Measurements from ENCODE around the gene TNRC6C.

TNRC6C gene

GRCh38 chr17:78120971-78121800 lies 162.7 kb downstream of the TNRC6C start:
- H3K4me3 ChIP-seq (ENCODE audit: low read depth, low read length), result peak overlapping the region; percentile 41
- no peak for TF ChIP-seq CTCF (IDR thresholded peaks at IDR 0.05; ENCODE audit: borderline replicate concordance, insufficient read depth, low read depth, low read length)

DNA sequence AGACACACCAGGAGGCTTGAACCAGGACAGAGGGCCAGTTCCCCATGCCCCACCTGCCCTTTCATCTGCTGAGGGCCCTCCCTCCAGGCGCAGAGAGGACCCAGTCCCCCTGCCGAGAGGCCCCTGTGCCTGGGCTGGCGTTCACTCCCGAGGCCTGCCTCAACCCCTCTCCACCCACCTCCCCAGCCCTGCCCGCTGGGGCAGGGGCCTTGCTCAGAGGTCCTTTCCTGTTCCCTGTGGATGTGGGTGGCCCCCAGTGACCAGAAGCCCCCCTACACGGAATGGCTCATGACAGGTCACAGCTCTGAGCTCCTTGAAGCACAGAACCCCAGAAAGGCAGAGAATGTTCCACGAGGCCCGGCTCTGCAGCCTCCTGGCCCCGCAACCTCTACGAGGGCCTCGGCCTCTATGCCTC lies 163.3 kb downstream of the TNRC6C start:
- peak overlapping the region; percentile 41 for H3K4me3 ChIP-seq (ENCODE audit: low read depth, low read length)
- TF ChIP-seq CTCF (IDR thresholded peaks at IDR 0.05; ENCODE audit: borderline replicate concordance, insufficient read depth, low read depth, low read length), result no peak

DNA sequence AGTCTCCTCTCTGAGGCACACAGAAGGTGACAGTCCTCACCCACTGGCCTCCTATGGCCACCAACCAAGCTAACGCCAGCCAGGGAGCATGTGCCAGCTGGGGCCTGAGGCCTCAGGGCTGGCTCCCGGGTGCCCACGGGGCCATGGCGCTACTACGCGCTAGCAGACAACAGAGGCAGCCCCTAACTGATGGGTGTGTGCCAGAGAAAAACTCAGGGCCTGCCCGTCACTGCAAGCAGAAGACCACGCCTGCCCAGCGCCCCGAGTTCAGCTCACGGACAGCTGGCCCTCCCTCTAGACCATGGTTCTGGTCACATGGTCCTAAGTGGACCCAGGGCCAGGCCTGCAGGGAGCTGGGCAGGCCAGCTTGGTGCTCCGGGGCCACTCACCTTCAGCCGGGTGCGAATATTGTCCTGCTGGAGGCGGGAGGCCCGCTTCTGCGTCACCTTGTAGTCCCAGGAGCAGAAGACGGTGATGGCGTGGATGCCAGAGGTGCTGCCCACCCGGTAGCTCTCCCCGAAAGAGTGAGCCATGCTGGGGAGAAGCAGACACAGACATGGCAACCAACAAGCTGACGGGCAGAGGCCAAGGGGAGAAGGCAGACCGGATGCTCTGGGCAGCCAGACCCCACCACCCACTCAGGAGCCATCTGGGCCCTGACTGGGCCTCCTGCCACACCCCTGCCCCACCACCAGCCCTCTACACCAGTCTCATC lies 163.9 kb downstream of the TNRC6C start:
- peak overlapping the region; percentile 41 for H3K4me3 ChIP-seq (ENCODE audit: low read depth, low read length)
- no peak for TF ChIP-seq CTCF (IDR thresholded peaks at IDR 0.05; ENCODE audit: borderline replicate concordance, insufficient read depth, low read depth, low read length)

DNA sequence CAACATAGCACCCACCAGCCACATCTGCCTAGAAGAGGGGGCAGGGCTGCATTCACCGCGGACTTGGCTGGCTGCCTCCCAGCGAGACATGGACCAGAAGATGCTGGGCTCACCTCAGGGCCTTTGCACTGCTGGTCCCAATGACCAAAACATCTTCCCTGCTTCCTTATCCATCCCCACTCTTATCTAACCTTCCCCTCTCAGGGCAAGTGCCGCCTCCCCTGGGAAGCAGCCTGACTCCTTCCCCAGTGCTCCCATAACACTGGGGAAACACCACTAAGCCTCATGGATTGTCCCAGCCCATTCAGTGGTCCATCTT lies 164.4 kb downstream of the TNRC6C start:
- no peak for TF ChIP-seq CTCF (IDR thresholded peaks at IDR 0.05; ENCODE audit: borderline replicate concordance, insufficient read depth, low read depth, low read length)
- no peak overlapping the region for H3K4me3 ChIP-seq (ENCODE audit: low read depth, low read length)

DNA sequence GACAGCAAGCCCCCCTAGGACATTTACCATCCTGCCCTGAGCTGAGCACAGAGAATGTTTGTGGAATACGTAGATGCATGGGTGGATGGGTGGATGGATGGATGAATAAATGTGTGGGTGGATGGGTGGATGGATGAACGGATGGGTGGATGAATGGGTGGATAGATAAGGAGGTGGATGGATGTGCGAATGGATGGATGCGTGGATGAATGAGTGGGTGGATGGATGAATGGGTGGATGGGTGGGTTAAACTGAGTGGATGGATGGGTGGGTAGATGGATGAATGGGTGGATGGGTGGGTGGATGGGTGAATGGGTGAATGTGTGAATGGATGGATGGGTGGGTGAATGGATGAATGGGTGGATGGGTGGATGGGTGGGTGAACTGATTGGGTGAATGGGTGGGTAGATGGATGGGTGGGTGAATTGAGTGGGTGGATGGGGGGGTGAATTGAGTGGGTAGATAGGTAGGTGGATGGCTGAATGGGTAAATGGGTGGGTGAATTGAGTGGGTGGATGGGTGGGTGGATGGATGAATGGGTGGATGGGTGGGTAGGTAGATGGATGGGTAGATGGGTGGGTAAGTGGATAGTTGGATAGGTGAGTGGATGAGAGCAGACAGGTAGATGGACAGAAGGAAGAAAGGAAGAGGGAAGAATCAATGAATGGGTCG lies 164.9 kb downstream of the TNRC6C start:
- no peak overlapping the region for H3K4me3 ChIP-seq (ENCODE audit: low read depth, low read length)
- no peak for TF ChIP-seq CTCF (IDR thresholded peaks at IDR 0.05; ENCODE audit: borderline replicate concordance, insufficient read depth, low read depth, low read length)

DNA sequence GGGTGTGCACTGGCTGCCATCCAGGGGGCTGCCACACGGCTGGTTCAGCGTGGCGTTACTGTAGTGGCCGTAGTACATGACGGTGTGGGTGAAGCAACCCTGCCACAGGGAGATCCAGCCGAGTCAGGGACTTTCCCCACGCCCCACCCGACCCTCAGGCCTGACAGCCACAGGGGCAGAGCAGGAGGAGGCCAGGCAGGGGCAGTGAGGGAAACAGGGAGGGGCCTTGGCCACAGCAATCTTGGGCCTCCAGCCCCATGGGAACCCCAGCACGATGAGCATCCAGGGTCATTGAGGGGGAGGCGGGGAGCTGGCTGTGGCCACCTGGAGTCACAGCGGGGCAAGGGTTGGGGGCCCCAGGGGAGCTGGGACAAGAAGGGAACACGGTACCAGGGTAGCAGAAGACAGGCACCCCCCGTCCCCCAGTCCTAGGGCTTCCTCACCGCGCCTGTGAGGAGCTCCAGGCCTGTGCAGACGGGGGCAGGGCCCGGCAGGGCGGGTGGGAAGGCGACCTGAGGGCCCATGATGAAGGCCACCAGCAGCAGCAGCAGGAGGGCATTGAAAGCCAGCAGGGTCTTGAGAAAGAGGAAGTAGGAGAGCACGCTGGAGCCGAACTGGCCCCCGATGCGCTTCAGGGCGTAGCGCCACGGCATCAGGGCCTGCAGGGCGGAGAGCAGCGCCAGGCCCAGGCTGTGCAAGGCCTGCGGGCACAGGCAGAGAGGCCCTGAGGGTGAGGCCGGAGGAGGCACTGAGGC lies 165.8 kb downstream of the TNRC6C start:
- peak overlapping the region; percentile 75 for H3K4me3 ChIP-seq (ENCODE audit: low read depth, low read length)
- TF ChIP-seq CTCF (IDR thresholded peaks at IDR 0.05; ENCODE audit: borderline replicate concordance, insufficient read depth, low read depth, low read length), result no peak

All from GM12875 (cell line).